Motor neuron (in vitro differentiated cells): Measurements from ENCODE around the gene SLC35E1. TPM values are rescaled to one million over a fixed set of nuclear protein-coding genes. Genes with fewer than 3 reads are reported as not detected.

ENCODE experiments used
- ATAC-seq, 8 experiments: fragments of 200-7000 bp; cut with Tn5 transposase; replicated peaks in 6 of 8; 2 replicates each; pipeline ENCODE4 v1.8.0; 2021; ENCODE audit warnings: mild to moderate bottlenecking in 8 of 8, moderate library complexity in 8 of 8
- H3K27ac ChIP-seq, 2 donors: fragments of 250-450 bp; sonication (Bioruptor Pico); 2 replicates each; pipeline ENCODE4 v1.9.0; 2021; ENCODE audit warnings: antibody characterized with exemption in 2 of 2, mild to moderate bottlenecking in 2 of 2, moderate library complexity in 1 of 2
- H3K4me1 ChIP-seq, 2 donors: fragments of 250-450 bp; sonication (Bioruptor Pico); replicated peaks in 1 of 2; 2 replicates each; pipeline ENCODE4 v1.6.1; 2021; ENCODE audit warnings: antibody characterized with exemption in 2 of 2, mild to moderate bottlenecking in 2 of 2, moderate library complexity in 1 of 2
- H3K4me3 ChIP-seq, 5 donors: fragments of 250-450 bp; sonication (Bioruptor Pico); 2 replicates each; pipeline ENCODE4 v1.9.0; 2021; ENCODE audit warnings: antibody characterized with exemption in 5 of 5, mild to moderate bottlenecking in 5 of 5, moderate library complexity in 4 of 5
- WGBS, 10 experiments: fragments of 450-650 bp; shearing (Covaris generic); methylation state at CpG; one replicate each; pipeline ENCODE4 v1.0.0; 2022; 5-methylcytosine and 5-hydroxymethylcytosine counted together
- in situ Hi-C, 9 experiments: fragments of 400-800 bp; cut with MboI; loops; one replicate each; pipeline ENCODE4 v1.15.0; 2021; ENCODE audit warnings: low sequenced_read_pairs in 9 of 9, low pct_unique_long_range_greater_than_20kb in 2 of 9; ENCODE audit not compliant: unreplicated experiment in 9 of 9
- total RNA-seq, 8 experiments: library from RNA; unstranded; fragments of 300-600 nt; gene quantifications; 2 replicates each; pipeline versions ENCODE4 v1.2.3 to v1.2.4, GENCODE V29; 2022

Gene SLC35E1
- total RNA-seq, 8 experiments from 2014 or later, result 19.5 to 37.4 (median 29.2) TPM

DNA sequence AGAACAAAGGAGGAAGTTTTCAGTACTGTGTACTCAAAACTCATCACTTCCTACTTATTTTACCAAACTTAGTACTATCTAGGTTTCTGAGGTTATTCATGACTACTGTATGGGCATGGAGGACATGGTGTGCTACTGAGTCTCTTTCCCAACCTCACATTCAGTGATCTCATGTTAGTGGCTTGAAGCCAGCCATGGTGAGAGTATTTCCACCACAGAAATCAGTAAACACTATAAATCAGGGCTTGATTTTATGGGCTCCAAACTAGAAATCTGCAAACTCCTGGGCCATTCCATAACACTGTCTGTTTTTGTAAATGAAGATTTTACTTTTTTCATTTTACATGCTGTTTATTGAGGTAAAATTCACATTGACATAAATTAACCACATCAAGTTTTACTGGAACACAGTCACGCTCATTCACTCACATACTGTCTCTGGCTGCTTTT is 36.1 kb upstream of the SLC35E1 start:
- Histone ChIP-seq H3K27ac (no peak overlapping the region), H3K4me1 (peaks cover 0 to 6% of the 10 kb centered on the region in 2 donors), H3K4me3 (no peak overlapping the region)
- in situ Hi-C loops, result no loop called here
- peak in 5 of 8 experiments; percentile 29 to 84 (median 54) for ATAC-seq
- 0 to 100% (median 65%) methylated on average over 1 of the region's 1 CpG; no CpG with 5 or more reads in 2 of the 10 experiments for WGBS, 10 experiments

DNA sequence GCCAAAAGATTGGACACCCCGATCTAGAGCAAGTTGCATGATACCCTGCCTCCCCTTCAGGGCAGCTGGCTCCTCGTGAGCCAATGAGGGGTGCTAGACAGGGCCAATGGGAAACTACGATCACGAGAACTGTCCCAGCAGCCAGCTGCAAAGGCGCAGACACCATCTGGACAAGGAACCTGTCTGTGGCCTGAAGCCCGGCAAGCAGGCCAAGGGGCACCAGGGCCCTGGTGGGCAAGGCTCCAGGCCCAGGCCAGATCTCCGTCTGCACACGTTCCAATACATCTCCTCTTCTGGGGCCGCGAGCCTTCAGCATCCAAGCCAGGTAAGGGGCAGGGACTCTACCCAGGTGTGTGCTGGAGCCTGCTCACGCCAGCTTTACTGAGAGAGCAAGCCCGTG is 35.6 kb upstream of the SLC35E1 start:
- Histone ChIP-seq H3K4me3 (no peak overlapping the region), H3K4me1 (peaks cover 0 to 6% of the 10 kb centered on the region in 2 donors), H3K27ac (no peak overlapping the region)
- 74 to 94% (median 91%) methylated on average over 2 to 10 of the region's 12 CpGs; no CpG with 5 or more reads in 6 of the 10 experiments for WGBS, 10 experiments
- in situ Hi-C loops, result no loop called here
- ATAC-seq, result no peak

DNA sequence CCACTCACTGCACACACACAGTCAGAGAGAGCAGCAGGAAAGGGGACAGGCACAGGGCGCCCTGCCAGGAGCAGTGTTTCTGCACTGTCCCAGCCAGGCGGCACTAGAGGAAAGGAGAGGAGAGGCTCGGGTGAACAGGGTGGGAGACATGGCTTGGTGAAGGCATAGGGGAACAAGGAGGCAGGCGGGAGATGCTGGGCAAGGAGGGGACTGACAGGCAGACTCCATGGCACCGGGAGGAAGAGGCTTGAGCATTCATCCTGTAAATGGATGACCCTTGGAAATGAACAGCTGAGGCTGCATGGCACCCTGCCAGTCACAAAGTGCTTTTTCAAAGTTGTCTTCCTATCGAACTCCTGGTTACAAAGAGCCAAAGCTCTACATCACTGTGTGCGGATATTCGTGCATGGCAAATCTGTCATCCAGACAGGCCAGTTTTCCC is 33.4 kb upstream of the SLC35E1 start:
- ATAC-seq, result peak in 5 of 8 experiments; percentile 5 to 89 (median 67)
- peaks cover 0 to 6% of the 10 kb centered on the region in 2 donors for H3K4me1 ChIP-seq
- H3K27ac ChIP-seq, result no peak overlapping the region
- H3K4me3 ChIP-seq, result no peak overlapping the region
- WGBS, 10 experiments, result 61 to 100% (median 78%) methylated on average over 1 to 6 of the region's 8 CpGs; no CpG with 5 or more reads in 4 of the 10 experiments
- in situ Hi-C loops, result no loop called here

DNA sequence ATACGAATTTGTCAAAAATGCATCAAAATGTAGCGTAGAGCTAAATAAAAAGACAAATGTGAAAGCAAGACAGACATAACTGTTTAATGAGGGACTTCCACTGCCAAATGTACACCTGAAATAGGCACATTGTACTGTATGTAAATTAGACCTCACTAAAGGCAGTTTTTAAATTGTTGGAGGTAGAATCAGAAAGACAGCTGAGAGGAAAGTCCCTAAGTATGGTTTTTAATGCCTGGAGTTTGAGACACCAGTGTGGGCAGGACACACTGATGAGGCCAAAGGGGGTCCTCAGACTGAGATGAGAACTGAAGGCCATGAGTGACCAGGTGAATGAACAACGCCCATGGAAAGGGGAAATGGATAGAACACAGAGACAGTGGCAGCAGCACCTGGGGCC is 32.9 kb upstream of the SLC35E1 start:
- in situ Hi-C loops, result no loop called here
- no peak for ATAC-seq
- 71 to 100% (median 91%) methylated on average over 1 to 3 of the region's 3 CpGs; no CpG with 5 or more reads in 3 of the 10 experiments for WGBS, 10 experiments
- Histone ChIP-seq H3K4me1 (peaks cover 0 to 6% of the 10 kb centered on the region in 2 donors), H3K27ac (no peak overlapping the region), H3K4me3 (no peak overlapping the region)

DNA sequence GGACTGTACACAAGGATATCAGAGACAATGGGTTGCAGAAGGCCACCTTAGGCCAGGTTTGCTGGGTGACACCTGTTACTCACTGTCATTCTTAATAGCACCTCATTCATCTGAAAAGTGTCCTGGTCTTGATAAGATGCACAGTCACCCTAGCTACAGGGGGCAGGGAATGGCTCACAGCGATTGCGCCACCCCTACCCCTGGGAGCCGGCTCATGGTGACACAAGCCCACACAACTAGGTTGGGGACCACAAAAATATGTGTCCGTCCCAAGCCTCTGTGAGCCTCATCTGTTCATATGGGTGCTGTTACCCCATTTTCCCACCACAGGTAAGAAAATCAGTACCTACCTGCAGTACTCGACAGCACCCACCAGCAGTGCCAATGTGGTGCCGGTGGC is 32.4 kb upstream of the SLC35E1 start:
- no peak overlapping the region for H3K4me3 ChIP-seq
- in situ Hi-C loops, result no loop called here

DNA sequence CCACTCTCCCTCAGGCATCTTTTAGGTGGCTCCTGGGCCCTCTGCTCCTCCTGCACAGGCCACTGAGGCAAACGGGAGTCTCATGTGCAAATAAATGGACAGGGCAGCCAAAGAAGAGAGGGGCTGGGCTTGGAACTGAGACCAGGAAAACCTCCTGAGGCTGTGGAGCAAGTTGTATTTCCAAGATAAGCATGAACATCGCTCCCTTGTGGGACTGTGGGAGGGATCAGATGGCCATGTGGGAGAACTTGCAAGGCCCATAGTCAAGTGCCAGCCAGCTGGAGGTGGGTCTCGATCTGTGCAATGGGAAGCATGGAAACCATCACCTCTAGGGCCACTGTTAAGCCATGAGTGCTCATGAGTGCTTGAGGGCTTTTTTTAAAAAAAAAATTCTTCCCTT is 30.9 kb upstream of the SLC35E1 start:
- ATAC-seq, result no peak
- in situ Hi-C loops, result no loop called here
- H3K4me1 ChIP-seq, result peaks cover 0 to 6% of the 10 kb centered on the region in 2 donors
- WGBS, 10 experiments, result 71 to 100% (median 84%) methylated on average over 1 to 3 of the region's 3 CpGs; no CpG with 5 or more reads in 5 of the 10 experiments
- H3K4me3 ChIP-seq, result no peak overlapping the region
- H3K27ac ChIP-seq, result no peak overlapping the region

More for the DNA sequence above, 32.4 kb upstream of the SLC35E1 start:
- 92 to 100% (median 100%) methylated on average over 1 to 3 of the region's 6 CpGs; no CpG with 5 or more reads in 5 of the 10 experiments for WGBS, 10 experiments
- ATAC-seq, result no peak
- H3K27ac ChIP-seq, result no peak overlapping the region
- H3K4me1 ChIP-seq, result peaks cover 0 to 6% of the 10 kb centered on the region in 2 donors

DNA sequence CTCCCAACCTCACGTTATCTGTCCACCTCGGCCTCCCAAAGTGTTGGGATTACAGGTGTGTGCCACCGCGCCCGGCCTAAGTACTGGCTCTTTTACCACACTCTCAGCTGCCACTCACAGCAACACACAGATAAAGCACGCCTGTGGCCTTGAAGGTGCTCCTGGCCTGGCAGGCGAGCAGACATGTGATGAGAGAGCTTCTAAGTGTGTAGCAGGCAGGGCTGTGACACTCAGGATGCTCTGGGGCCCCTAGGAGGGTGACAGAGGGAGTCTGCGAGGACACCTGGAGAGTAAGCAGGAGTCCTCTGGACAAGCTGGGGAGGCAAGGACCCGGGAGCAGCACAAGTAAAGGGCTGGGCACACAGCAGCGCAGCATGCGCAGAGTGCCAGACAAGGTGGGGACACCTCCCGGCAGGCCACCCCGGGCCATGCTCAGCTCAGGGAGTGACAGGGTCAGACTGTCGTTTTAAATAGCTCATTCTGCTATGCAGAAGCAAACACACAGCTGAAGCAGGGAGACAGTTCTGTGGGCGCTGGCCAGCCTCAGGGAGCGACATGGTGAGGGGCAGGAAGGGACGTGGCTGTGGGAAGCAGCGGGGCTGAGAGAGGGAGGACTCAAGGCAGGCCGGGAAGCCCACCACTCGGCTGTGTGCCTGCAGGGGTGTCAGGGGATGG is 29.3 kb upstream of the SLC35E1 start:
- ATAC-seq, result no peak
- Histone ChIP-seq H3K4me1 (peaks cover 0 to 6% of the 10 kb centered on the region in 2 donors), H3K4me3 (no peak overlapping the region), H3K27ac (no peak overlapping the region)
- in situ Hi-C loops, result no loop called here
- WGBS, 10 experiments, result 87 to 100% (median 96%) methylated on average over 1 to 6 of the region's 20 CpGs; no CpG with 5 or more reads in 6 of the 10 experiments

DNA sequence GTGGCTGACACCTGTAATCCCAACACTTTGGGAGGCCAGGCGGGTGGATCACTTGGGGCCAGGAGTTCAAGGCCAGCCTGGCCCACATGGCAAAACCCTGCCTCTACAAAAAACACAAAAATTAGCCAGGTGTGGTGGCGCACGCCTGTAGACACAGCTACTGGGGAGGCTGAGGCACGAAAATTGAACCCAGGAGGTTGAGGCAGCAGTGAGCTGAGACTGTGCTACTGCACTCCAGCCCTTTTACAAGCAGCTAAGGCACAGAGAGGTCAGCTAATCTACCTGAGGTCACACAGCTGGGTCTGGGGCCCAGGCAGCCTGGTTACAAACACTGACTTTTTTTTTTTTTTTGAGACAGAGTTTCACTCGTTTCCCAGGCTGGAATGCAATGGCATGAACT is 28.6 kb upstream of the SLC35E1 start:
- in situ Hi-C loops, result no loop called here
- WGBS, 10 experiments, result 71 to 100% (median 92%) methylated on average over 1 to 4 of the region's 5 CpGs; no CpG with 5 or more reads in 5 of the 10 experiments
- Histone ChIP-seq H3K27ac (no peak overlapping the region), H3K4me1 (peaks cover 0 to under 1% of the 10 kb centered on the region in 2 donors), H3K4me3 (no peak overlapping the region)
- ATAC-seq, result no peak

GRCh38 chr19:16599655-16600346 is 27.6 kb upstream of the SLC35E1 start:
- H3K4me3 ChIP-seq, result no peak overlapping the region
- H3K4me1 ChIP-seq, result no peaks in the 10 kb centered on the region
- 80 to 92% methylated on average over 1 to 2 of the region's 6 CpGs; no CpG with 5 or more reads in 8 of the 10 experiments for WGBS, 10 experiments
- peak in 3 of 8 experiments; percentile 13 to 20 (median 16) for ATAC-seq
- H3K27ac ChIP-seq, result no peak overlapping the region
- in situ Hi-C loops, result no loop called here

GRCh38 chr19:16598848-16599247 is 26.6 kb upstream of the SLC35E1 start:
- Histone ChIP-seq H3K4me3 (no peak overlapping the region), H3K4me1 (no peaks in the 10 kb centered on the region), H3K27ac (no peak overlapping the region)
- in situ Hi-C loops, result no loop called here
- ATAC-seq, result peak in 1 of 8 experiments; percentile 20
- 40 to 88% (median 60%) methylated on average over 1 to 4 of the region's 4 CpGs; no CpG with 5 or more reads in 2 of the 10 experiments for WGBS, 10 experiments

- in situ Hi-C loops, result no loop called here
- 77 to 100% (median 95%) methylated on average over 1 to 5 of the region's 9 CpGs; no CpG with 5 or more reads in 6 of the 10 experiments for WGBS, 10 experiments
Measured at GRCh38 chr19:16596399-16596798, 24.2 kb upstream of the SLC35E1 start.

GRCh38 chr19:16595097-16595496 is 22.9 kb upstream of the SLC35E1 start:
- no peak overlapping the region for H3K27ac ChIP-seq
- WGBS, 10 experiments, result 84 to 100% methylated on average over 1 to 3 of the region's 8 CpGs; no CpG with 5 or more reads in 8 of the 10 experiments
- in situ Hi-C loops, result no loop called here

More at GRCh38 chr19:16596399-16596798, 24.2 kb upstream of the SLC35E1 start:
- no peak for ATAC-seq
- Histone ChIP-seq H3K4me3 (no peak overlapping the region), H3K4me1 (peaks cover 5 to 9% of the 10 kb centered on the region in 2 donors), H3K27ac (no peak overlapping the region)

DNA sequence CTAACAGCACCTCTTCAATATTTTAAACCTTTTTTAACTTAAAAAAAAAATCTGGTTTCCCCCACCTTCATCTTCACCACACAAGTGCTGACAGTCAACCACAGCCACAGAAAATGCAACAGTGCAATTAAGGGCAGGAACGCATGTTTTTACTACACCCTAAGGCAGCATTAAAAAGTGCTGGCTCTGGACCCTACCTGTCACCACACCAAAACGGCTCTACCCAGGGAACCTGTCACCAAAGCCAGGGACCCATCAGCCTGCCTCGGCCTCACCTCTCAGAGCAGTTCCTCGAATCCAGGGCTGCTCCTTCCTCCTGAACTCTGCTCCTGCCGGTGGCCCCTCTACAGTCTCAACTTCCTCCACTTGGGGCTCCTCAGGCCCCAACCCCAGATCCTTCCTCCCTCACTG is 22.5 kb upstream of the SLC35E1 start:
- in situ Hi-C loops, result no loop called here
- H3K27ac ChIP-seq, result no peak overlapping the region
- peaks cover 5 to 17% of the 10 kb centered on the region in 2 donors for H3K4me1 ChIP-seq
- H3K4me3 ChIP-seq, result no peak overlapping the region
- WGBS, 10 experiments, result 67 to 100% (median 83%) methylated on average over 1 to 4 of the region's 5 CpGs; no CpG with 5 or more reads in 3 of the 10 experiments
- no peak for ATAC-seq

More at GRCh38 chr19:16595097-16595496, 22.9 kb upstream of the SLC35E1 start:
- peaks cover 5 to 13% of the 10 kb centered on the region in 2 donors for H3K4me1 ChIP-seq
- no peak overlapping the region for H3K4me3 ChIP-seq
- ATAC-seq, result no peak
